SK-N-SH (cell line): ENCODE measurements around the gene SLC22A4. TPM values are rescaled to one million over a fixed set of nuclear protein-coding genes. Genes with fewer than 3 reads are reported as not detected.

Source experiments
- CTCF ChIA-PET: fragments of 300-600, 350-600 bp; formaldehyde crosslinking; extraction: SDS; loops from one replicate; lab custom pipeline; 2021; lab: Yijun Ruan, JAX
- POLR2A ChIA-PET: fragments of 350-600 bp; sonication (Branson Sonifier 250); formaldehyde crosslinking; extraction: SDS; loops from one replicate; lab custom pipeline; 2020; ENCODE audit warnings: antibody characterized with exemption, inconsistent platforms; lab: Yijun Ruan, JAX
- DNase-seq: peaks from one replicate; pipeline ENCODE4 v3.0.0; 2012
- H2AFZ ChIP-seq: fragments of 200-600 bp; sonication (generic); 2 replicates; pipeline ENCODE4 v1.8.1; 2016; ENCODE audit warnings: antibody characterized with exemption, mild to moderate bottlenecking, low read depth
- H3F3A ChIP-seq: fragments of 200-600 bp; sonication (generic); replicated peaks from 2 replicates; pipeline ENCODE3; 2016; ENCODE audit warnings: antibody characterized with exemption, mild to moderate bottlenecking; ENCODE audit not compliant: insufficient read depth
- H3K27ac ChIP-seq, 2 experiments: fragments of 200-500 bp in 1 of 2; fragments of 200-600 bp in 1 of 2; sonication (Bioruptor generic) in 1 of 2; sonication (generic), shearing (Covaris generic) in 1 of 2; 2 replicates each; pipeline versions ENCODE4 v1.5.1 to v1.6.1; 2014 to 2016; ENCODE audit warnings: low read depth in 2 of 2, inconsistent platforms in 1 of 2, low read length in 1 of 2, mild to moderate bottlenecking in 1 of 2, mixed read lengths in 1 of 2
- H3K27me3 ChIP-seq: fragments of 200-600 bp; sonication (generic), shearing (Covaris generic); 2 replicates; pipeline ENCODE4 v1.6.1; 2016; ENCODE audit warnings: mixed run types; ENCODE audit not compliant: insufficient read depth
- H3K36me3 ChIP-seq, 2 experiments: fragments of 200-500 bp in 1 of 2; fragments of 200-600 bp in 1 of 2; sonication (Bioruptor generic) in 1 of 2; sonication (generic) in 1 of 2; replicated peaks in 1 of 2; 2 replicates each; pipeline versions ENCODE3 to v1.5.1; 2014 to 2016; ENCODE audit warnings: low read length in 1 of 2, mild to moderate bottlenecking in 1 of 2; ENCODE audit not compliant: insufficient read depth in 2 of 2, control insufficient read depth in 1 of 2
- H3K4me1 ChIP-seq, 2 experiments: fragments of 200-500 bp in 1 of 2; fragments of 200-600 bp in 1 of 2; sonication (Bioruptor generic) in 1 of 2; sonication (generic), shearing (Covaris generic) in 1 of 2; 2 replicates each; pipeline versions ENCODE4 v1.5.1 to v1.6.1; 2014 to 2016; ENCODE audit warnings: low read depth in 1 of 2, low read length in 1 of 2, mixed run types in 1 of 2; ENCODE audit not compliant: insufficient read depth in 2 of 2, control insufficient read depth in 1 of 2
- H3K4me2 ChIP-seq: fragments of 200-600 bp; sonication (generic), shearing (Covaris generic); 2 replicates; pipeline ENCODE4 v1.6.1; 2017; ENCODE audit warnings: mixed run types
- H3K4me3 ChIP-seq, 2 experiments: fragments of 200-500 bp in 1 of 2; fragments of 200-600 bp in 1 of 2; sonication (Bioruptor generic) in 1 of 2; sonication (generic), shearing (Covaris generic) in 1 of 2; 2 replicates each; pipeline versions ENCODE4 v1.5.1 to v1.8.1; 2014 to 2016; ENCODE audit warnings: low read depth in 2 of 2, inconsistent platforms in 1 of 2, low read length in 1 of 2, mild to moderate bottlenecking in 1 of 2, mixed read lengths in 1 of 2, moderate library complexity in 1 of 2
- H3K79me2 ChIP-seq: fragments of 200-600 bp; sonication (generic); 2 replicates; pipeline ENCODE4 v1.8.1; 2017; ENCODE audit warnings: mild to moderate bottlenecking; ENCODE audit not compliant: insufficient read depth
- H3K9ac ChIP-seq: fragments of 200-600 bp; sonication (generic); 2 replicates; pipeline ENCODE4 v1.6.1; 2017; ENCODE audit warnings: mixed run types
- H3K9me2 ChIP-seq: fragments of 200-600 bp; sonication (generic); 2 replicates; pipeline ENCODE4 v1.6.1; 2017; ENCODE audit warnings: mixed run types
- H3K9me3 ChIP-seq: fragments of 200-600 bp; sonication (generic); 2 replicates; pipeline ENCODE4 v1.6.1; 2017; ENCODE audit warnings: mixed run types, mild to moderate bottlenecking, moderate library complexity
- H4K20me1 ChIP-seq: fragments of 200-600 bp; sonication (generic); 2 replicates; pipeline ENCODE4 v1.6.1; 2017; ENCODE audit warnings: mild to moderate bottlenecking, mixed run types; ENCODE audit not compliant: insufficient read depth
- EP300 ChIP-seq, 2 experiments: IDR thresholded peaks; 2 replicates each; pipeline versions ENCODE4 v1.4.0 to v1.6.1; 2012; ENCODE audit warnings: borderline replicate concordance in 1 of 2, low read depth in 1 of 2, low read length in 1 of 2
- EZH2phosphoT487 ChIP-seq: fragments of 200-600 bp; sonication (generic); IDR thresholded peaks from 2 replicates; pipeline ENCODE4 v1.6.1; 2017; ENCODE audit warnings: low read depth, mixed run types, mild to moderate bottlenecking, antibody characterized with exemption, moderate library complexity, borderline replicate concordance
- FOSL2 ChIP-seq: IDR thresholded peaks from 2 replicates; pipeline ENCODE4 v1.4.0; 2012; ENCODE audit warnings: low read depth, mild to moderate bottlenecking, moderate library complexity, borderline replicate concordance
- FOXM1 ChIP-seq: IDR thresholded peaks from 2 replicates; pipeline ENCODE4 v1.4.0; 2012; ENCODE audit warnings: low read depth, mild to moderate bottlenecking
- GABPA ChIP-seq: IDR thresholded peaks from 2 replicates; pipeline ENCODE4 v1.4.0; 2012; ENCODE audit warnings: low read depth, mild to moderate bottlenecking
- MAX ChIP-seq: IDR thresholded peaks from 2 replicates; pipeline ENCODE4 v1.4.0; 2012; ENCODE audit warnings: low read depth
- MXI1 ChIP-seq: IDR thresholded peaks from 2 replicates; pipeline ENCODE4 v1.6.1; 2012; ENCODE audit warnings: mild to moderate bottlenecking, low read depth, low read length, improper control_type of control experiment
- NFIC ChIP-seq: IDR thresholded peaks from 2 replicates; pipeline ENCODE4 v1.4.0; 2012; ENCODE audit warnings: borderline replicate concordance
- NRF1 ChIP-seq: IDR thresholded peaks from 2 replicates; pipeline ENCODE4 v1.6.1; 2012; ENCODE audit warnings: low read depth, mild to moderate bottlenecking, low read length
- PBX3 ChIP-seq: IDR thresholded peaks from 2 replicates; pipeline ENCODE4; 2012
- RCOR1 ChIP-seq: fragments of 150-350 bp; IDR thresholded peaks from 2 replicates; pipeline ENCODE4 v1.6.1; 2017; ENCODE audit warnings: antibody characterized with exemption, low read length
- REST ChIP-seq: IDR thresholded peaks from 2 replicates; pipeline ENCODE4 v1.6.1; 2012; ENCODE audit warnings: mild to moderate bottlenecking, low read depth, low read length, moderate library complexity
- RFX5 ChIP-seq: IDR thresholded peaks from 2 replicates; pipeline ENCODE4 v1.6.1; 2012; ENCODE audit warnings: mild to moderate bottlenecking, improper control_type of control experiment, low read length
- SIN3A ChIP-seq: IDR thresholded peaks from 2 replicates; pipeline ENCODE4 v1.6.1; 2012; ENCODE audit warnings: low read depth, mild to moderate bottlenecking, low read length, moderate library complexity, borderline replicate concordance
- YY1 ChIP-seq: IDR thresholded peaks from 2 replicates; pipeline ENCODE4 v1.4.0; 2012; ENCODE audit warnings: low read depth, mild to moderate bottlenecking
- WGBS: methylation state at CpG from one replicate; pipeline ENCODE4 v1.1.6; 2017; ENCODE audit warnings: low lambda C conversion rate; 5-methylcytosine and 5-hydroxymethylcytosine counted together
- polyA plus RNA-seq, 3 experiments: library from polyadenylated mRNA; depleted of rRNA; stranded (reverse); fragments of >200 nt; gene quantifications; 2 replicates each; pipeline ENCODE4 v1.2.3, GENCODE V29; 2012
- TF ChIP-seq, protein P1 (sequence below): fragments of 200-600 bp; sonication (generic); IDR thresholded peaks from 2 replicates; pipeline ENCODE4 v1.6.1; 2017; ENCODE audit warnings: antibody characterized with exemption, mild to moderate bottlenecking, moderate library complexity
- TF ChIP-seq, protein P2 (sequence below): IDR thresholded peaks from 2 replicates; pipeline ENCODE4 v1.4.0; 2012; ENCODE audit warnings: low read depth, borderline replicate concordance

SLC22A4 gene
- polyA plus RNA-seq, 1 of the 3 experiments (the other 2 are of a cell fraction), result 3.3 TPM

- H3K9ac ChIP-seq, result no peak overlapping the region
- H3K4me3 ChIP-seq, result no peak overlapping the region
- H3K79me2 ChIP-seq, result no peaks in the 10 kb centered on the region
- no peak overlapping the region for H3K4me2 ChIP-seq
- no peaks in the 10 kb centered on the region for H3F3A ChIP-seq
- H3K27me3 ChIP-seq, result no peaks in the 10 kb centered on the region
- H3K9me2 ChIP-seq, result no peaks in the 10 kb centered on the region
- DNase-seq, result no peak
- ChIA-PET CTCF (no interaction called here), POLR2A (no interaction called here)
- peaks cover 0 to 20% of the 10 kb centered on the region in 2 experiments for H3K36me3 ChIP-seq
- no peaks in the 10 kb centered on the region for H3K9me3 ChIP-seq
- H3K4me1 ChIP-seq, result peaks cover 4 to 10% of the 10 kb centered on the region in 2 experiments; a peak in 3 of 4 replicates
- 76% methylated on average over 1 of the region's 1 CpG for WGBS
- H3K27ac ChIP-seq, result no peak overlapping the region
- H4K20me1 ChIP-seq, result no peaks in the 10 kb centered on the region
- no peak overlapping the region for H2AFZ ChIP-seq
- TF ChIP-seq, protein P1, sequence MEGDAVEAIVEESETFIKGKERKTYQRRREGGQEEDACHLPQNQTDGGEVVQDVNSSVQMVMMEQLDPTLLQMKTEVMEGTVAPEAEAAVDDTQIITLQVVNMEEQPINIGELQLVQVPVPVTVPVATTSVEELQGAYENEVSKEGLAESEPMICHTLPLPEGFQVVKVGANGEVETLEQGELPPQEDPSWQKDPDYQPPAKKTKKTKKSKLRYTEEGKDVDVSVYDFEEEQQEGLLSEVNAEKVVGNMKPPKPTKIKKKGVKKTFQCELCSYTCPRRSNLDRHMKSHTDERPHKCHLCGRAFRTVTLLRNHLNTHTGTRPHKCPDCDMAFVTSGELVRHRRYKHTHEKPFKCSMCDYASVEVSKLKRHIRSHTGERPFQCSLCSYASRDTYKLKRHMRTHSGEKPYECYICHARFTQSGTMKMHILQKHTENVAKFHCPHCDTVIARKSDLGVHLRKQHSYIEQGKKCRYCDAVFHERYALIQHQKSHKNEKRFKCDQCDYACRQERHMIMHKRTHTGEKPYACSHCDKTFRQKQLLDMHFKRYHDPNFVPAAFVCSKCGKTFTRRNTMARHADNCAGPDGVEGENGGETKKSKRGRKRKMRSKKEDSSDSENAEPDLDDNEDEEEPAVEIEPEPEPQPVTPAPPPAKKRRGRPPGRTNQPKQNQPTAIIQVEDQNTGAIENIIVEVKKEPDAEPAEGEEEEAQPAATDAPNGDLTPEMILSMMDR, result no peak
- TF ChIP-seq EP300 (IDR thresholded peaks at IDR 0.05; ENCODE audit: borderline replicate concordance in 1 of 2, low read depth in 1 of 2, low read length in 1 of 2) (no peak), RFX5 (no peak), FOSL2 (no peak), NFIC (no peak), PBX3 (no peak), NRF1 (no peak), YY1 (no peak), MXI1 (no peak), MAX (no peak), EZH2phosphoT487 (no peak), GABPA (no peak), SIN3A (no peak), REST (no peak), RCOR1 (no peak), FOXM1 (no peak)
- TF ChIP-seq, protein P2, sequence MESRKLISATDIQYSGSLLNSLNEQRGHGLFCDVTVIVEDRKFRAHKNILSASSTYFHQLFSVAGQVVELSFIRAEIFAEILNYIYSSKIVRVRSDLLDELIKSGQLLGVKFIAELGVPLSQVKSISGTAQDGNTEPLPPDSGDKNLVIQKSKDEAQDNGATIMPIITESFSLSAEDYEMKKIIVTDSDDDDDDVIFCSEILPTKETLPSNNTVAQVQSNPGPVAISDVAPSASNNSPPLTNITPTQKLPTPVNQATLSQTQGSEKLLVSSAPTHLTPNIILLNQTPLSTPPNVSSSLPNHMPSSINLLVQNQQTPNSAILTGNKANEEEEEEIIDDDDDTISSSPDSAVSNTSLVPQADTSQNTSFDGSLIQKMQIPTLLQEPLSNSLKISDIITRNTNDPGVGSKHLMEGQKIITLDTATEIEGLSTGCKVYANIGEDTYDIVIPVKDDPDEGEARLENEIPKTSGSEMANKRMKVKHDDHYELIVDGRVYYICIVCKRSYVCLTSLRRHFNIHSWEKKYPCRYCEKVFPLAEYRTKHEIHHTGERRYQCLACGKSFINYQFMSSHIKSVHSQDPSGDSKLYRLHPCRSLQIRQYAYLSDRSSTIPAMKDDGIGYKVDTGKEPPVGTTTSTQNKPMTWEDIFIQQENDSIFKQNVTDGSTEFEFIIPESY, result no peak
These were observed 87.4 kb downstream of the SLC22A4 start for GRCh38 chr5:132381614-132382013.
